Muscle layer of duodenum (tissue), 2 donors: ENCODE results near the gene GABRG3.

Experiments
- H3K27ac ChIP-seq: one replicate; pipeline ENCODE4 v1.7.0; 2013; ENCODE audit warnings: mild to moderate bottlenecking, low read length
- H3K27me3 ChIP-seq: one replicate; pipeline ENCODE4 v1.7.0; 2013; ENCODE audit warnings: low read depth, mild to moderate bottlenecking, control low read depth, low read length
- H3K36me3 ChIP-seq, 2 donors: one replicate each; pipeline ENCODE4 v1.7.0; 2013; ENCODE audit warnings: low read length in 2 of 2, control low read depth in 1 of 2, mild to moderate bottlenecking in 1 of 2; ENCODE audit not compliant: insufficient read depth in 2 of 2, control insufficient read depth in 1 of 2
- H3K4me1 ChIP-seq, 2 donors: one replicate each; pipeline ENCODE4 v1.7.0; 2013; ENCODE audit warnings: low read length in 2 of 2, mild to moderate bottlenecking in 2 of 2, control low read depth in 1 of 2, moderate library complexity in 1 of 2; ENCODE audit not compliant: insufficient read depth in 2 of 2, control insufficient read depth in 1 of 2
- H3K4me3 ChIP-seq, 2 donors: one replicate each; pipeline ENCODE4 v1.7.0; 2013; ENCODE audit warnings: low read length in 2 of 2, low read depth in 1 of 2, mild to moderate bottlenecking in 1 of 2
- H3K9me3 ChIP-seq, 2 donors: one replicate each; pipeline ENCODE4 v1.7.0; 2013; ENCODE audit warnings: low read length in 2 of 2, control low read depth in 1 of 2, mild to moderate bottlenecking in 1 of 2; ENCODE audit not compliant: control insufficient read depth in 1 of 2
- donor health status: healthy.

The GABRG3 gene

GRCh38 chr15:26945046-26945445, 25.9 kb upstream of the GABRG3 start:
- Histone ChIP-seq H3K27me3 (no peaks in the 10 kb centered on the region), H3K4me3 (no peak overlapping the region), H3K9me3 (no peaks in the 10 kb centered on the region), H3K36me3 (no peaks in the 10 kb centered on the region), H3K27ac (no peak overlapping the region), H3K4me1 (no peaks in the 10 kb centered on the region)

- Histone ChIP-seq H3K9me3 (peaks cover 0 to 4% of the 10 kb centered on the region in 2 donors), H3K36me3 (no peaks in the 10 kb centered on the region), H3K27me3 (no peaks in the 10 kb centered on the region), H3K27ac (no peak overlapping the region), H3K4me3 (no peak overlapping the region), H3K4me1 (no peaks in the 10 kb centered on the region)
Measured at GRCh38 chr15:26950001-26950400, 21.0 kb upstream of the GABRG3 start.

- peaks cover 0 to 4% of the 10 kb centered on the region in 2 donors for H3K9me3 ChIP-seq
- H3K27me3 ChIP-seq = no peaks in the 10 kb centered on the region
- no peak overlapping the region for H3K27ac ChIP-seq
- H3K36me3 ChIP-seq = no peaks in the 10 kb centered on the region
- no peak overlapping the region for H3K4me3 ChIP-seq
- H3K4me1 ChIP-seq = no peaks in the 10 kb centered on the region
Measured at GRCh38 chr15:26954403-26954802, 16.6 kb upstream of the GABRG3 start.

GRCh38 chr15:26967719-26968269, 3.2 kb upstream of the GABRG3 start:
- Histone ChIP-seq H3K9me3 (no peaks in the 10 kb centered on the region), H3K27me3 (no peaks in the 10 kb centered on the region), H3K4me3 (no peak overlapping the region), H3K27ac (no peak overlapping the region), H3K4me1 (peaks cover 0 to 9% of the 10 kb centered on the region in 2 donors), H3K36me3 (no peaks in the 10 kb centered on the region)

- Histone ChIP-seq H3K36me3 (no peaks in the 10 kb centered on the region), H3K4me3 (no peak overlapping the region), H3K4me1 (peaks cover 0 to 9% of the 10 kb centered on the region in 2 donors), H3K9me3 (no peaks in the 10 kb centered on the region), H3K27ac (no peak overlapping the region), H3K27me3 (no peaks in the 10 kb centered on the region)
Measured at GRCh38 chr15:26968806-26969205, 2.2 kb upstream of the GABRG3 start.

- H3K27ac ChIP-seq = no peak overlapping the region
- H3K9me3 ChIP-seq = no peaks in the 10 kb centered on the region
- no peaks in the 10 kb centered on the region for H3K27me3 ChIP-seq
- H3K4me3 ChIP-seq = no peak overlapping the region
- no peaks in the 10 kb centered on the region for H3K36me3 ChIP-seq
- H3K4me1 ChIP-seq = peaks cover 0 to 9% of the 10 kb centered on the region in 2 donors
Measured at GRCh38 chr15:26971271-26972018, 464 bp downstream of the GABRG3 start.

- Histone ChIP-seq H3K4me1 (peaks cover 0 to 7% of the 10 kb centered on the region in 2 donors), H3K9me3 (no peaks in the 10 kb centered on the region), H3K27me3 (no peaks in the 10 kb centered on the region), H3K27ac (no peak overlapping the region), H3K4me3 (no peak overlapping the region), H3K36me3 (no peaks in the 10 kb centered on the region)
Measured at GRCh38 chr15:26972636-26973035, 1.7 kb downstream of the GABRG3 start.

GRCh38 chr15:26974120-26974780, 3.3 kb downstream of the GABRG3 start:
- no peaks in the 10 kb centered on the region for H3K36me3 ChIP-seq
- H3K9me3 ChIP-seq = no peaks in the 10 kb centered on the region
- no peaks in the 10 kb centered on the region for H3K27me3 ChIP-seq
- no peak overlapping the region for H3K27ac ChIP-seq
- H3K4me3 ChIP-seq = no peak overlapping the region
- H3K4me1 ChIP-seq = peaks cover 0 to 3% of the 10 kb centered on the region in 2 donors

GRCh38 chr15:26981492-26981891, 10.5 kb downstream of the GABRG3 start:
- H3K36me3 ChIP-seq = no peaks in the 10 kb centered on the region
- no peaks in the 10 kb centered on the region for H3K9me3 ChIP-seq
- no peaks in the 10 kb centered on the region for H3K27me3 ChIP-seq
- no peaks in the 10 kb centered on the region for H3K4me1 ChIP-seq
- no peak overlapping the region for H3K27ac ChIP-seq
- no peak overlapping the region for H3K4me3 ChIP-seq

- Histone ChIP-seq H3K4me1 (no peaks in the 10 kb centered on the region), H3K27ac (no peak overlapping the region), H3K27me3 (no peaks in the 10 kb centered on the region), H3K9me3 (no peaks in the 10 kb centered on the region), H3K4me3 (no peak overlapping the region), H3K36me3 (no peaks in the 10 kb centered on the region)
Measured at GRCh38 chr15:26983822-26984221, 12.8 kb downstream of the GABRG3 start.

GRCh38 chr15:26985050-26985449, 14.1 kb downstream of the GABRG3 start:
- H3K9me3 ChIP-seq = no peaks in the 10 kb centered on the region
- H3K27ac ChIP-seq = no peak overlapping the region
- H3K4me1 ChIP-seq = no peaks in the 10 kb centered on the region
- no peaks in the 10 kb centered on the region for H3K36me3 ChIP-seq
- H3K4me3 ChIP-seq = no peak overlapping the region
- no peaks in the 10 kb centered on the region for H3K27me3 ChIP-seq
